HG03575 (cell line): ENCODE data around the gene RAI1.

Experiments
- ATAC-seq: cut with Tn5 transposase; IDR thresholded peaks from one replicate; pipeline ENCODE4 v1.9.1; 2021; ENCODE audit not compliant: unreplicated experiment, insufficient number of reproducible peaks, low FRiP score; ENCODE audit errors: extremely low read depth

Gene RAI1

DNA sequence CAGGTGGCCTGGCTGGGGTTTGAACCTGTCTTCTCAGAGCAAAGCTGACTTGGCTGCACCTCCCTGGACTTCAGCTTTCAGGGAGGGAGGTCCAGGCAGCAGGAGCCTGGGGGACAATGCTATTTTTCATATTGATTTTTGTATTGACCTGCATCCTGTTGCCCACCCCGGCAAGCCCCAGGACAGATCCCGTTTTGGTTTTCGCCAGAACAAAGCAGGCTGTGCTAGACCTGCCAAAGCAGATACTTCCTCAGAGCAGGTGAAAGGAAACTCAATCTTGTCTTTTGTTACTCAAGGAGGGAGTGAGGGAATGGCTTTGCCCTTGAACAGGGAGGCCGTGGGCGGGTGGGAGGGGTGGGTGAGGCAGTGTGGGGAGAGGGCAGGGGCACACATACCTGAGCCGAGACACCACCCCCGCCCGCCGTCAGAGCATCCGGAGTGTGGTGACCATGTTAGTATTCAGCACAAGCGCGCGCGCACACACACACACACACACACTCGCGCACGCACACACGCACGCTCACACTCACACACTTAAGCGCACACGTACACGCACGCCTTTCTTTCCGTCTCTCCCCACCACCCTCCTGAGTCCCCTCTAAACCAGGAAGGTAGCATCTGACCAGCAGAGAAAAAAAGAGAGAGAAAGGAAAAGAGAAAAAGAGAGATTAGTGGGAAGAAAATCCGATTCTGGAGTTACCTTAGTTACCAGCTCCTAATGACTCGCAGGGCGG, 59.5 kb downstream of the RAI1 start:
- no peak for ATAC-seq

DNA sequence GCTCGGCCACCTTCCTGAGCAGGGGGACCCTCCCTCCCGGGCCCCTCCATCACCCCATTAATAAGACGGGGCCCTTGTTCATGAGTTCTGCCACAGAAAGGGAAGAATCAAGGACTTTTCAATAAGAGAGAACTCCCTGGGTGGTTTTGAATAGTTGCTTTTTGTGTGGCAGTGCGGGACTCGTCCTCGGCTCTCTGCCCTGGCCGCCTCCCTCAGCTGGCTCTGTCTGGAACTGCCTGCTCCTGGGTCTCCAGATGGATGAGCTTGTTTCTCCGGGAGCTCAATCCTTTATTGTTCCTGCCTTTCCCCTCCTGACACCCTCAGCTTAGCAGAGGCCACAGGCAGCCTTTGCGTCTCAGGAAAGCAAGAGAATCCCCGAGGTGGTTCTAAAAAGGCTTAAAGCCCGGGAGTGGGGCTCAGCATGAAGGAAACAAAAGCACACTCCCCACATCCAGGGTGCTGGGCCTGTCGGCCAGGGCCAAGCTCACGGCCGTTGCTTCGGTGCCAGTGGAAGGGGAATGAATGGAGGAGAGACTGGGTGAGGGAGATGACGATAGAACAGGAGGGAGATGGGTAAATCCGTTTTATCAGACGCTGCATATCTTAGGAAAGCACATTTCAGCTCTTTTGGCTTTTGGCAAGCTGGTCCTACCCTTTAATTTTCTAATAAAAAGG, 60.2 kb downstream of the RAI1 start:
- no peak for ATAC-seq

GRCh38 chr17:17742133-17742621, 60.9 kb downstream of the RAI1 start:
- no peak for ATAC-seq

DNA sequence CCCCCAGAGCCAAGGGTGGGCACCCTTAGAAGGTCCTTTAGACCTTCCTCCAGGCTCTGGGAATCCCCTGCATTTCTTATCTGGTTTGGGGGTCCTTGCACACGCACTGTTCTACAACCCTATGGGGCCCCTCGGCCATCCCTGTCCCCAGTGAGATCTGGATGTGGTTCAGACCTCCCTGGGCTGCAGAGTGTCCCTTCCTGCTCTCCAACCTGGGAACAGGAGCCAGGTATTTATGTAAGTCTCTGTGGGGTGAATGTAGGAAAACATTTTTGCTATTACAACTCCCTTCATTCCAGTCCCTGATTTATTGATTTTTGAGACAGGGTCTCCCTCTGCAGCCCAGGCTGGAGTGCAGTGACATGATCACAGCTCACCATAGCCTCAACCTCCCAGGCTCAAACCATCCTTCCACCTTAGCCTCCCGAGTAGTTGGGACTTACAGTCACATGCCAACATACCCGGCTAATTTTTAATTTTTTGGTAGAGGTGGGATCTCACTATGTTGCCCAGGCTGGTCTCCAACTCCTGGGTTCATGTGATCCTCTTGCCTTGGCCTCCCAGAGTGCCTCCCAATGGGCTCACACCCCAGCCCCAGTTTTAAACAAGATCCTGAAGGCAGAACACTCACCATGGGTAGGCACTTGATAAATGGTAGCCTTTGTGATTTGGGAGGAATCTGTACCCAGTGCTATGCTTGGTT, 61.6 kb downstream of the RAI1 start:
- ATAC-seq = no peak

DNA sequence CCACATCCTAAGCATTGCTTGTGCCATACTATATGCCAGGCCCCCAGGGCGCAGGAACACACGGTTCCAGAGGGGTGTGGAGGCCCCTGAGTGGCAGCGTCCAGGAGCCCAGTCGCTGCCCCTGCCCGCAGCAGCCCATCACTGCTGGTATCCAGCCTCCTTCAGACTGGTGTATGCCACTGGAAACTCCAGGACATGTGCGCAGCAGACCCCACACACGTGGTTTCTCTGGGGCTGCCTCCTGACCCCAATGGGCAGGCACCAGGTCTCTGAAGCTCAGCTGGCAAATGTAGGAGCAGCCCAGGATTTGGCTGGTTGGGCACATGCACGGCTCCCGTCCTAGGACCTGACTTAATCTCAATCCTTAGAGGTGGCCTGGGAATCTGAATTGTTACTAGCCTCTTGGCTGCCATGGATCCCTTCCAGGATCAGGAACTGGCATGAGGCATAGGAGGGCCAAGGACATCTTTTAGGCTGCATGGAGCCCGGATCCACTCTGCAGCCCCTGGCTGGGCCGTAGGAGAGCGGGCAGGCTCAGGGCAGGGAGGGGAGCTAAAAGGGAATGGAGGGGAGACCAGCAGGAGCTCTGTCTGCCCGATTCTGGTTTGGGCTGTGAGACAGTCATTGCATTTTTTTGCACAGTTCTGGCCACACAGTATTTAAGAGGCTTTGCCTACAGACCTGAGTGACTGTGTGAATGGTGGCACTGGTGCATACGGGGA, 62.3 kb downstream of the RAI1 start:
- no peak for ATAC-seq

DNA sequence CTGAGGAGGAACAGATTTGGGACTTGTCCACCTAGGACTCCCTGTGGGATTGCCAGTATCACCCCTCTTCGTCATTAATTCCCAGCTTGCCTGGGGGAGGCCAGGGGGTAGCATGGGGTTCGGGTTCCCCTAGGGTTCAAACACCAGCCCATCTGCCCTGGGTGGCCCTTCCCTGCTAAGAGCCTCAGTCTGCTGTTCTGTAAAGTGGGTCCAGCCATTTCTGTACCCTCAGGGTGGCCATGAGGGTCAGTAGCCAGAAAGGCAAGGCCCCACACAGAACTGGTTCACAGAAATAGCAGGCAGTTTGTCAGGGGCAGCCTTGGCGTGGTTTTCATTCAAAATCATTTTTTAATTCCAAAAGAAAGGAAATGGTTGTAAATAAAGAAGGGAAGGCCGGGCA, 62.9 kb downstream of the RAI1 start:
- no peak for ATAC-seq

GRCh38 chr17:17745476-17746455, 64.5 kb downstream of the RAI1 start:
- no peak for ATAC-seq

GRCh38 chr17:17748179-17748578, 66.9 kb downstream of the RAI1 start:
- ATAC-seq = no peak

DNA sequence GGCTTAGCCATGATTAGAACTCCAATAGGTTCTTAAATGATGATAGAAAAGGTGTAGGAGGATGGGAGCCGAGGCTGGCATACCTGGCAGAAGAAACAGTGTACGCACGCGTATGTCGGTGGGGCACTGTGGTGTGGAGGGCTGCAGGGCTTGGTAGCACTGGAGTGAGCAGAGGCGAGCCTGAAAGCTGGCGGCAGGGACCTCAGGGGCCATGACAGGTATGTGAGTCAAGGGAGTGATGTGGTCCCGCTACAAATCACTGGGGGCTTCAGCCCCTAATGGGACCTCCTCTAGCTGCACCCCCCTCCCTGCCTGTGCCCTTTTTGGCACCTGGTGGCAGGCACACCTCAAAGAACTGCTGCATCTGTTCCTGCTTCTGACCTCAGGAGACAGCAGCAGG, 67.3 kb downstream of the RAI1 start:
- no peak for ATAC-seq

GRCh38 chr17:17749025-17749772, 67.9 kb downstream of the RAI1 start:
- ATAC-seq = no peak

DNA sequence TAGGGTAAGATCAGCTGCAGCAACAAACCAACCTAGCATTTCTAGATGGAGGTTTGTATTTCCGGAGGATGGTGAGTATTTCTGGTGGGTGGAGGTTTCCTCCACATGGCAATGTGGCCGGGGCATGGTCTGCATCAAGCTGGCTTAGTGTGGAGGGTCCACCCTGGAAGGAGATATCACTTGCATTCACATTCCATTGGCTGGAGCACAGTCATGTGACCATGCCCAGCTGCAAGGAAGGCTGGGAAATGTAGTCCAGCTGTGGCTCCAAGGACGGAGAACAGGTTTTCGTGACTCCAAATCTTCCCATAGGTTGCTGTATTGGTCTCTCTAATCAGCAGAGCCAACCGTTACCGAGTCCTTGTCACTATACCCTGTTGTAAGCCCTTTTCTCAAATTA, 68.7 kb downstream of the RAI1 start:
- no peak for ATAC-seq

DNA sequence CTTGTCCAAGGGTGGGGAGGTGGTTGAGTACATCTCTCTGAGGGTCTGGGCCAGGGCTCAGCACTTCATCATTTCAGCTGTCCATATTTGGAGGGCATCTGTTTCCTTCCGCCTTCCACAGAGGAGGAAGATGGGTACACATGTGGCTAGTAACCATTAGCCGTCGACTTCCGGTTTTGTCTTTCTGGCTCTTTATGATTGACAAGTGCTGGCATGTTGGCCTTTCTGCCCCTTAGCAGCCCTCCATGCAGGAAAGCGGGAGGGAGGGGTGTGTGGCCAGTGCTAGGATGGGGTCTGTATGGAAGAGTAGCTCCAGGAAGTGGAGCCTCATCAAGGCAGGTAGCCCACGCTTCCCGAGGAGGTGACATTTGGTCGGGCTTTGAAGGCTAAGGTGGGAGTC, 69.6 kb downstream of the RAI1 start:
- no peak for ATAC-seq

- no peak for ATAC-seq
Measured at GRCh38 chr17:17751489-17752088, 70.3 kb downstream of the RAI1 start.

DNA sequence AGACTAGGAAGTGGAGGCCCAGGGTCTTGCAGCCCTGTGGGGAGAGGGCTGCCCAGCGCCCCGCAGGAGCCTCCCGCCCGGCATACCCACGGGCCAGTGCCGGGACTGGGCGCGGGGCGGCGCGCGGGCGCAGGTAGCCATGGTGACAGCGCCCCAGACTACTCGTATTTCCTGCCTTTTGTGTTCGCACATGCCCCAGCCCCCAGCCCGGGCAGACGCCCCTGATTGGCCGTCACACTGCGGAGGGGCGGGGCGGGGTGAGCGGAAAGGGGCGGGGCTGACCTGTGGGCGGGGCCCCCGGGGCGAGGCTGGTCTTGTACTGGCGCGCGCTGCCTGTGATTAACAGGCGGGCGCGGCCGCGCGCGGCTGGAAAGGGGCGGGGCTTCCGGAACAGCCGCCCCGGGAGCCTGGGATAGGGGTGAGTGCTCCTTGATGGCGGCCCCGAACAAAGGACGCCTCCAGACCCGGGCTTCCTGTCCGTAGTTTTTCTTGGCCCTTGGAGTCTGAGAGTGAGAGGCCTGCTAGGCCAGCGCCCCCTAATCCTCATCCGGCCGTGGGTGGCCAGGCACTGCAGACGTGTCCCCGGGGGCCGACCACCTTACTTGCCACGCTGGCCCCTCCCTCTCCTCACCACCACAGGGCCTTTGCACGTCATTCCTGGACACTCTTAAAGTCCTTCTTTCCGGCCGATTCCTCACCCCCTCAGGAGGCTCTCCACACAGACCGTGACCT, 71.0 kb downstream of the RAI1 start:
- ATAC-seq = no peak

GRCh38 chr17:17752821-17753321, 71.6 kb downstream of the RAI1 start:
- ATAC-seq = no peak
